MM.1S (cell line): ENCODE data around the gene PHF21A.

Experiments
- CTCF ChIP-seq: fragments of 300-600 bp; sonication (generic); IDR thresholded peaks from 2 replicates; pipeline ENCODE4 v1.5.1; 2016; ENCODE audit warnings: antibody characterized with exemption, low read length, mixed read lengths
- EZH2 ChIP-seq: fragments of 300-600 bp; sonication (generic); optimal IDR thresholded peaks from 2 replicates; pipeline ENCODE3; 2017; ENCODE audit warnings: low read depth, mild to moderate bottlenecking, antibody characterized with exemption, low read length, mixed read lengths

GRCh38 chr11:45924036-45924915 is 197.0 kb downstream of the PHF21A start:
- TF ChIP-seq CTCF (no peak), EZH2 (no peak)
